PFSK-1 (cell line): Measurements from ENCODE around the gene MPO.

ENCODE experiments used
- POLR2AphosphoS5 ChIP-seq: IDR thresholded peaks from 2 replicates; pipeline ENCODE4 v1.6.1; 2012; ENCODE audit warnings: low read depth, mild to moderate bottlenecking, control low read depth, low read length, moderate library complexity
- SIN3A ChIP-seq: IDR thresholded peaks from 2 replicates; pipeline ENCODE4 v1.6.1; 2012; ENCODE audit warnings: mild to moderate bottlenecking, low read length, moderate library complexity, borderline replicate concordance; ENCODE audit not compliant: insufficient read depth
- TF ChIP-seq, protein P1 (sequence below), 2 experiments: IDR thresholded peaks; 2 replicates each; pipeline versions ENCODE4 v1.6.1 to v1.8.0; 2011 to 2012; ENCODE audit warnings: low read depth in 2 of 2, low read length in 2 of 2, control low read depth in 1 of 2, inconsistent platforms in 1 of 2, mild to moderate bottlenecking in 1 of 2, moderate library complexity in 1 of 2; ENCODE audit not compliant: insufficient read depth in 1 of 2

- TF ChIP-seq, protein P1, sequence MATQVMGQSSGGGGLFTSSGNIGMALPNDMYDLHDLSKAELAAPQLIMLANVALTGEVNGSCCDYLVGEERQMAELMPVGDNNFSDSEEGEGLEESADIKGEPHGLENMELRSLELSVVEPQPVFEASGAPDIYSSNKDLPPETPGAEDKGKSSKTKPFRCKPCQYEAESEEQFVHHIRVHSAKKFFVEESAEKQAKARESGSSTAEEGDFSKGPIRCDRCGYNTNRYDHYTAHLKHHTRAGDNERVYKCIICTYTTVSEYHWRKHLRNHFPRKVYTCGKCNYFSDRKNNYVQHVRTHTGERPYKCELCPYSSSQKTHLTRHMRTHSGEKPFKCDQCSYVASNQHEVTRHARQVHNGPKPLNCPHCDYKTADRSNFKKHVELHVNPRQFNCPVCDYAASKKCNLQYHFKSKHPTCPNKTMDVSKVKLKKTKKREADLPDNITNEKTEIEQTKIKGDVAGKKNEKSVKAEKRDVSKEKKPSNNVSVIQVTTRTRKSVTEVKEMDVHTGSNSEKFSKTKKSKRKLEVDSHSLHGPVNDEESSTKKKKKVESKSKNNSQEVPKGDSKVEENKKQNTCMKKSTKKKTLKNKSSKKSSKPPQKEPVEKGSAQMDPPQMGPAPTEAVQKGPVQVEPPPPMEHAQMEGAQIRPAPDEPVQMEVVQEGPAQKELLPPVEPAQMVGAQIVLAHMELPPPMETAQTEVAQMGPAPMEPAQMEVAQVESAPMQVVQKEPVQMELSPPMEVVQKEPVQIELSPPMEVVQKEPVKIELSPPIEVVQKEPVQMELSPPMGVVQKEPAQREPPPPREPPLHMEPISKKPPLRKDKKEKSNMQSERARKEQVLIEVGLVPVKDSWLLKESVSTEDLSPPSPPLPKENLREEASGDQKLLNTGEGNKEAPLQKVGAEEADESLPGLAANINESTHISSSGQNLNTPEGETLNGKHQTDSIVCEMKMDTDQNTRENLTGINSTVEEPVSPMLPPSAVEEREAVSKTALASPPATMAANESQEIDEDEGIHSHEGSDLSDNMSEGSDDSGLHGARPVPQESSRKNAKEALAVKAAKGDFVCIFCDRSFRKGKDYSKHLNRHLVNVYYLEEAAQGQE (IDR thresholded peaks at IDR 0.05; ENCODE audit: insufficient read depth in 1 of 2, low read depth in 2 of 2, low read length in 2 of 2): no peak
- no peak for TF ChIP-seq POLR2AphosphoS5
- TF ChIP-seq SIN3A: no peak
These were observed 30.0 kb upstream of the MPO start for GRCh38 chr17:58310511-58311428.
